ENCODE measurements around the gene AICDA.
"Not testable (repeated sequence)": the region's sequence is repeated elsewhere in the genome, so short reads cannot be mapped to it uniquely, and the experiment has no call there.

The AICDA gene

DNA sequence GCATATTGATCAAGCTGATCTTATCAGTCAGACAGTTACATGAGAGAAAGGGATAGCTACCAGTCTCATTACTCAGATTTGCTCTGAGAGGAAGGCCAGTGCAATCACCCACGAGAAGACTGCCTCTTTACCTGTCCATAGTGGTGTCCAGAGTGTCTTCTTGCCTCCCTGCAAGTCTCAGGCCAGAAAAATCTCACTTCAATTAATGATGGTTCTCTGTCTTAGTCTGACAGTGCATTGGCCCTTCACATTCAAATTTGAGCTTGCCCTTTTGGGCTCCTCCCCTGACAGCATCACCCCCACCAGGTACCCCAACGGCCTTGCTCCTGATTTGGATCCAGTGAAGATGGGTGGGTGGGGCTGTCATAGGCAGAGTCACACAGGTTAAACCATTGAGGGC lies at the start of gene AICDA:
AICDA (minus strand) TSS at position 231 of the 400 bp plus-strand sequence; CDS start at position 139, 92 bp downstream.
- no peak for DNase-seq

DNA sequence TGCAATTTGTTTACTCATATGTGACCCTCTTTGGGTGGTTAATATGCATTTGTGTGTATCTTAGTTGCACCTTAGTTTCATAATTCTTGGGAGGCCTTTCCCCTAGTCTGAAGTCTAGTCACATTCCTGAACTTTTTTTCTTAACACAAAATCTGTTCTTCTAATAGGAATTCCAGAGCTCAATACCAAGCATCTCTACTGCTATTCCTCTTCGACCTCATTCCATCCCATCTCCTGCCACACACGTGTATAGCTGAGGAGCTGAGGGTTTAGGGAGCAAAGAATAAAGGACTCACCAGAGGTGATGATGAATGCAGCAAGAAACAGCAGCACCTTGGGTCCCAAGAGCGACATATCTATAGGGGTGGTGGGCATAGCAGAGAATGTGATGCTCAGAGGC lies 49.1 kb upstream of the AICDA start:
- no peak for DNase-seq

GRCh38 chr12:8661016-8661415 lies 48.4 kb upstream of the AICDA start:
- no peak for DNase-seq

- peak; percentile 56 for DNase-seq
These were observed 45.7 kb upstream of the AICDA start for GRCh38 chr12:8658346-8658745.

DNA sequence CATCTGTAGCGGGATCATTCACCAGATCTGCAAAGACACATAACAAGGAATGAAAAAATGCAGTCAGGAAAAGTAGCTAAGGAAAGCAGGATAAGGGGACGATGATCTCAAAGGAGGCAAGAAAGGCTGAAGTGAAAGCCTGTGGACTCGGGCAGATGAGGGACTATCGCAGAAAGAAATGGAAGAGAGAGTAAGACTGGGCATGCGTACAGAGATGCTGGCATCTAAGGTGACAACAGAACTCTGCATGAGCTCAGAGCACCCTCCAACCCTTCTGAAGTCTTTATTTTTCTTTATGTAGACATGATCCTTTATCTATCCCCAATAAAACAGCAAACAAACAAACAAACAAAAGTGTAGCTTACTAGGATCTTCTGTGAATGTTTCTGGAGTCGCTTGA lies 42.8 kb upstream of the AICDA start:
- DNase-seq = no peak

GRCh38 chr12:8648576-8649205 lies 36.0 kb upstream of the AICDA start:
- DNase-seq = no peak

GRCh38 chr12:8647968-8648367 lies 35.3 kb upstream of the AICDA start:
- DNase-seq = no peak

DNA sequence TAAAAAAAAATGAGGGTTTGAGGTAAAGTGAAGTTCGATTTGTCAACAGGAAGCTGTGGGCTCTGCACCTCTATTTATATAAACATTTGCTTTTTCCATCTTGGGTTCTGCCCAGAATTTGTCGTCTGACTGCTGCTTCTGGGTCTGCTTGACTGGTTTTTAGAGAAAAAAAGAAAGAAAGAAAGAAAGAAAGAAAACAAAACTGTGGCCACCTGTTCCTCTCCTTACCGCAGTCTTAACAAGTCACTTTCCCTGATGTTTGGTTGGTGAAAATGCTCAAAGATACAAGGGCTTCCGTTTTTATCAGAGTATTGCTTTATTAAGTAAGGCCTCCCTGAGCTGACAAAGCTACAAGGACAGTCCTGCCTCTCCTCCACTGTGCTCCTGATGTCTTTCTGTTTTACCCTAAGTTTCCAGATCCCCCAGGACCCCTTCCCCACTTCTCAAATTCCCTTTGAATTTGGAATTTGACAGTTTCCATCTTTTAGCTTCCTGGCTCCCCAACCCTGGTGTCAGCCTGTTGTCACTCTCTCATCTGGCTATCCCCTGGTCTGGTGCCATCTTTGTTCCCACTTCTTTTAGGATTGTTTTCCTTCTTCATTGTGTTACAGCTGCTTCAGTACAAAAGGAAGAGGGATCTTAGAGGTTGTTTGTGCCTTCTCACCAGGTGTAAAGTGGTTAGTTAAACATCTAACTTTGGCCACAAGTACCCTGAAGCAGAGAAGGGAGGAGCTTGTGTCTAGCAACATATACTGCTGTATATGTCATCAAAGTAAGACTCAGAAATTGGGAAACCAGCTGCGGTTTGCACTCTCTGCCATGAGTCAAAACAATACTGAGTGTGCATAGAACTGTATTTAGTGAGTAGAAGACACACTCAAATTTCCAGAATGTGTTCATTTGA lies 31.9 kb upstream of the AICDA start:
- peak; percentile 6 for DNase-seq

DNA sequence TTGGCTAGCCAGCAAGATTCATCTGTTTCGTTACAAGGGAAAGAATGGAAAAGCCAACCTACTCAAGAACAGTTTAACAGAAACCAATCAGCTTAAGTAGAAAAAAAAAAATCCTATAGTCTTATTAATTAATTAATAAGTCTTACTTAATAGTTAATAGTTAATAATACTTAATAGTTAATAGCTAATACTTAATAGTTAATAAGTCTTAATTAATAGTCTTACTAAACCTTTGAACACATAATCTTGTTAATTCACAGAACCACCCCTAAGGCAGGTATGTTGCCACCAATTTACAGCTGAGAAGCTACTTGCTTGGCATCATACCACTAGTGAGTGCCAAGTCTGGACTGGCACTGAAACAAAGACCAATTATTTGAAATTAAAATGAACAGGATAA lies 30.1 kb upstream of the AICDA start:
- no peak for DNase-seq

GRCh38 chr12:8639936-8640335 lies 27.3 kb upstream of the AICDA start:
- DNase-seq = no peak

GRCh38 chr12:8638951-8639350 lies 26.3 kb upstream of the AICDA start:
- DNase-seq = no peak

DNA sequence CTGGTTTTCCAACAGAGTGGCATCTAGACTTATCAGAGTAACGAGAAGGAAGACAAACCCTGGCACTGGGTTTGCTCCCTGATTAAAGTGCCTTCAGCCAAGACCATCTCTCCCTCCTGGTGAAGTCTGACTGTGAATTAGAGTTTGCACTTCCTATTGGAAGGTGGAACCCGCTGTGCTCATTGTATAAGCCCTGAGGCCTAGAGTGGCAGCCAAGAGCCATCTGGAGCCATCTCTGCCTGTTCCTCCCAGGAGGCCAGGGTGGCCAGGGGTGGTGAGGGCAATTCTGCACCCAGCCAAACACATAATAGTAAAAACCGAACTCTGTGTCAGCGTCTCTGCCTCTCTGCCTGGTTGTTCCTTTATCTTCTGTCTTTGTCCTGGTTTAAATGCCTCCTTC lies 25.0 kb upstream of the AICDA start:
- no peak for DNase-seq

GRCh38 chr12:8637244-8637643 lies 24.6 kb upstream of the AICDA start:
- no peak for DNase-seq

DNA sequence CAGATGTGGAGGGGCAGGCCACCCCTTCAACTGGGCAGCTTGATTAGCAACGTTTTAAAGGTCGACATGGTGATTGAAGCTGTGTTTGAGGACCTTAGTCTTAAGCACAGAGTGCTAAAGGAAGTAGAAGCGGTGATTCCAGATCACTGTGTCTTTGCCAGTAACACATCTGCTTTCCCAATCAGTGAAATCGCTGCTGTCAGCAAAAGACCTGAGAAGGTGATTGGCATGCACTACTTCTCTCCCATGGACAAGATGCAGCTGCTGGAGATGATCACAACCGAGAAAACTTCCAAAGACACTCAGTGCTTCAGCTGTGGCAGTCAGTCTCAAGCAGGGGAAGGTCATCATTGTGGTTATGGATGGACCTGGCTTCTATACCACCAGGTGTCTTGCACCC lies 23.9 kb upstream of the AICDA start:
- DNase-seq = no peak

- DNase-seq = not testable (repeated sequence)
These were observed 23.3 kb upstream of the AICDA start for GRCh38 chr12:8636007-8636346.

GRCh38 chr12:8635342-8636006 lies 22.8 kb upstream of the AICDA start:
- DNase-seq = not testable (repeated sequence)

DNA sequence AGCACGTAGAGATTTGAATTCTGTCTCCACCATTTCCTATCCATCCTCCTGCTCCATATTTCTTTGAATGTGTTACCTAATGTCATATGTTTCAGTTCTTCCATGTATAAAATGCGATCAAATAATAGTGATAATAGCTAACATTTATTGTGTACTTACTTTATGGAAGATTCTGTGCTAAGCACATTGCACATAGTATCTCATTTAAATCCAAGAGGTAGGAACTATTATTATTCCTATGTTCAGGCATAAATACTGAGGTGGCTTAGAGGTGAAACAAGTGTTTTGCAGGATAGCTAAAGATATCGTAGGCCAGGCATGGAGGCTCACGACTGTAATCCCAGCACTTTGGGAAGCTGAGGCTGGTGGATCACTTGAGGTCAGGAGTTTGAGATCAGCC lies 17.5 kb upstream of the AICDA start:
- DNase-seq = no peak

GRCh38 chr12:8629486-8630033 lies 16.9 kb upstream of the AICDA start:
- DNase-seq = peak; percentile 8

- DNase-seq = no peak
These were observed 16.1 kb upstream of the AICDA start for GRCh38 chr12:8628731-8629130.

DNA sequence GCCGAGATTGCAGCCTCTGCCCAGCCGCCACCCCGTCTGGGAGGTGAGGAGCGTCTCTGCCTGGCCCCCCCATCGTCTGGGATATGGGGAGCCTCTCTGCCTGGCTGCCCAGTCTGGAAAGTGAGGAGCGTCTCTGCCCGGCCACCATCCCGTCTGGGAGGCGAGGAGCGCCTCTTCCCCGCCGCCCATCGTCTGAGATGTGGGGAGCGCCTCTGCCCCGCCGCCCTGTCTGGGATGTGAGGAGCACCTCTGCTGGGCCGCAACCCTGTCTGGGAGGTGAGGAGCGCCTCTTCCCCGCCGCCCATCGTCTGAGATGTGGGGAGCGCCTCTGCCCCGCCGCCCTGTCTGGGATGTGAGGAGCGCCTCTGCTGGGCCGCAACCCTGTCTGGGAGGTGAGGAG lies 12.1 kb upstream of the AICDA start:
- not testable (repeated sequence) for DNase-seq

GRCh38 chr12:8622646-8623045 lies 10.0 kb upstream of the AICDA start:
- no peak for DNase-seq

- DNase-seq = no peak
These were observed 2.5 kb upstream of the AICDA start for GRCh38 chr12:8615206-8615605.

- not testable (repeated sequence) for DNase-seq
These were observed 1.2 kb upstream of the AICDA start for GRCh38 chr12:8613881-8614280.

Measured in HCEC 1CT (cell line).